ENCODE measurements around the gene SIGLEC1. TPM values are rescaled to one million over a fixed set of nuclear protein-coding genes. Genes with fewer than 3 reads are reported as not detected.
A peak's percentile ranks its signal among the peaks of the same experiment; 100 is the strongest.

Gene SIGLEC1
- total and polyA plus RNA-seq, 7 experiments from 2014 or later: 0.34 to 2.1 (median 1.1) TPM; not detected in 3

GRCh38 chr20:3673221-3674070 is 39.0 kb downstream of the SIGLEC1 start:
- no peak for ATAC-seq
- POLR2A ChIA-PET: no interaction called here
- H3K36me3 Mint-ChIP-seq: peaks cover 0 to 4% (median 0%) of the 10 kb centered on the region in 5 donors
- Histone ChIP-seq H3K9me3 (ENCODE audit: control insufficient read depth in 2 of 3, low read length in 3 of 3) (no peaks in the 10 kb centered on the region), H3K4me3 (ENCODE audit: low read length) (no peak overlapping the region), H3K4me1 (ENCODE audit: control insufficient read depth in 2 of 2, insufficient read depth in 2 of 2, low read length in 2 of 2) (no peaks in the 10 kb centered on the region), H3K27ac (ENCODE audit: low read depth, low read length) (no peak overlapping the region), H3K36me3 (ENCODE audit: control insufficient read depth in 2 of 3, insufficient read depth in 3 of 3, low read length in 3 of 3) (no peaks in the 10 kb centered on the region), H3K27me3 (ENCODE audit: control insufficient read depth in 2 of 2, insufficient read depth in 2 of 2, low read length in 2 of 2) (no peaks in the 10 kb centered on the region)
- peaks cover 0 to 9% (median 5%) of the 10 kb centered on the region in 7 donors for H3K4me1 Mint-ChIP-seq
- DNase-seq: no peak
- CTCF ChIA-PET: interaction anchor here (1.0 kb wide), 1 partner anchor 49 kb away, joined by 3 read pairs; no protein-coding TSS in a partner anchor
- peaks cover 28 to 66% (median 46%) of the 10 kb centered on the region in 5 donors for H3K27me3 Mint-ChIP-seq
- intact Hi-C loops (cut with micrococcal nuclease): no loop called here
- H3K4me3 Mint-ChIP-seq: no peak overlapping the region
- H3K9me3 Mint-ChIP-seq: peaks cover 0 to 2% (median 0%) of the 10 kb centered on the region in 11 donors
- H3K27ac Mint-ChIP-seq: no peak overlapping the region

- Histone ChIP-seq H3K4me3 (ENCODE audit: low read length) (no peak overlapping the region), H3K36me3 (ENCODE audit: control insufficient read depth in 2 of 3, insufficient read depth in 3 of 3, low read length in 3 of 3) (no peaks in the 10 kb centered on the region), H3K4me1 (ENCODE audit: control insufficient read depth in 2 of 2, insufficient read depth in 2 of 2, low read length in 2 of 2) (no peaks in the 10 kb centered on the region), H3K9me3 (ENCODE audit: control insufficient read depth in 2 of 3, low read length in 3 of 3) (no peaks in the 10 kb centered on the region), H3K27ac (ENCODE audit: low read depth, low read length) (no peak overlapping the region), H3K27me3 (ENCODE audit: control insufficient read depth in 2 of 2, insufficient read depth in 2 of 2, low read length in 2 of 2) (no peaks in the 10 kb centered on the region)
- POLR2A ChIA-PET: no interaction called here
- Mint-ChIP-seq H3K27me3 (peaks cover 28 to 63% (median 45%) of the 10 kb centered on the region in 5 donors), H3K9me3 (peaks cover 0 to 2% (median 0%) of the 10 kb centered on the region in 11 donors), H3K4me3 (no peak overlapping the region), H3K36me3 (peaks cover 0 to 4% (median 0%) of the 10 kb centered on the region in 5 donors), H3K4me1 (peaks cover 0 to 9% (median 5%) of the 10 kb centered on the region in 7 donors), H3K27ac (no peak overlapping the region)
- no peak for ATAC-seq
- intact Hi-C loops (cut with micrococcal nuclease): no loop called here
- CTCF ChIA-PET: interaction anchor here (1.0 kb wide), 1 partner anchor 50 kb away, joined by 3 read pairs; no protein-coding TSS in a partner anchor
- DNase-seq: no peak
Observed at GRCh38 chr20:3672547-3673171, 39.7 kb downstream of the SIGLEC1 start.

DNA sequence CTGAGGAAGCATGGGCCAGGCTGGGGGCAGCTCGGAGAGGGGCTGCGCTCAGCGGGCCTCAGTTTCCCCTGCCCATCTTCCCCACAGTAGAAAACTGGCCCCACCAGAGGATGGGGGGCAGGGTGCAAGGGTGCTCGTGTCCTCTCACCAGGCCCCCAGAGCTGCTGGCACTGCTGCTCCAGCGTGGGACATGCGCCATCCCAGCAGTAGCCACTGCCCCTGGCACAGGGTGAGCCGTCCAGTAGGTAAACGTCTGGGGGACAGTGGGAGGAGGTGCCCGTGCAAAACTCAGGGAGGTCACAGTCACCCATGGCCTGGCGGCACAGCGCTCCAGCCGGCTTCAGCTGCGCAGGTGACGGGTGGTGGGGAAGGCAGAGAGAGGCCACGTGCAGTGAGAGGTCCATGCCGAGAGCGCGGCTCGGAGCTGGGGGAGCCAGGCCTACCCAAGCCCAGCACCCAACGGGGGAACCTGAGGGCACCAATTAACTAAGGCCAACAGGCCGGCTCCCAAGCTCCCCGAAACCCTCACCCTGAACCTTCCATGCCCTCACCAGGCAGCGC is 40.3 kb downstream of the SIGLEC1 start:
- no peaks in the 10 kb centered on the region for H3K27me3 ChIP-seq (ENCODE audit: control insufficient read depth in 2 of 2, insufficient read depth in 2 of 2, low read length in 2 of 2)
- no peaks in the 10 kb centered on the region for H3K36me3 ChIP-seq (ENCODE audit: control insufficient read depth in 2 of 3, insufficient read depth in 3 of 3, low read length in 3 of 3)
- H3K9me3 ChIP-seq (ENCODE audit: control insufficient read depth in 2 of 3, low read length in 3 of 3): no peaks in the 10 kb centered on the region
- no peak for DNase-seq
- H3K4me1 ChIP-seq (ENCODE audit: control insufficient read depth in 2 of 2, insufficient read depth in 2 of 2, low read length in 2 of 2): no peaks in the 10 kb centered on the region
- no peak for ATAC-seq
- Mint-ChIP-seq H3K36me3 (peaks cover 0 to 4% (median 0%) of the 10 kb centered on the region in 5 donors), H3K27me3 (peaks cover 28 to 64% (median 45%) of the 10 kb centered on the region in 5 donors), H3K9me3 (peaks cover 0 to 2% (median 0%) of the 10 kb centered on the region in 11 donors), H3K27ac (no peak overlapping the region), H3K4me3 (no peak overlapping the region), H3K4me1 (peaks cover 0 to 13% (median 8%) of the 10 kb centered on the region in 7 donors)
- intact Hi-C loops (cut with micrococcal nuclease): no loop called here
- ChIA-PET POLR2A (no interaction called here), CTCF (interaction anchor here (1.0 kb wide), 1 partner anchor 51 kb away, joined by 3 read pairs; no protein-coding TSS in a partner anchor)
- H3K27ac ChIP-seq (ENCODE audit: low read depth, low read length): no peak overlapping the region
- no peak overlapping the region for H3K4me3 ChIP-seq (ENCODE audit: low read length)

- Histone ChIP-seq H3K4me1 (ENCODE audit: control insufficient read depth in 2 of 2, insufficient read depth in 2 of 2, low read length in 2 of 2) (peaks cover 5% of the 10 kb centered on the region in 2 donors), H3K9me3 (ENCODE audit: control insufficient read depth in 2 of 3, low read length in 3 of 3) (no peaks in the 10 kb centered on the region), H3K4me3 (ENCODE audit: low read length) (no peak overlapping the region), H3K27me3 (ENCODE audit: control insufficient read depth in 2 of 2, insufficient read depth in 2 of 2, low read length in 2 of 2) (no peaks in the 10 kb centered on the region), H3K36me3 (ENCODE audit: control insufficient read depth in 2 of 3, insufficient read depth in 3 of 3, low read length in 3 of 3) (no peaks in the 10 kb centered on the region), H3K27ac (ENCODE audit: low read depth, low read length) (no peak overlapping the region)
- ATAC-seq (no peak), DNase-seq (no peak)
- H3K4me3 Mint-ChIP-seq: no peak overlapping the region
- no peak overlapping the region for H3K27ac Mint-ChIP-seq
- ChIA-PET CTCF (no interaction called here), POLR2A (no interaction called here)
- peaks cover 0 to 4% (median 0%) of the 10 kb centered on the region in 5 donors for H3K36me3 Mint-ChIP-seq
- intact Hi-C loops (cut with micrococcal nuclease): no loop called here
- peaks cover 23 to 58% (median 38%) of the 10 kb centered on the region in 5 donors for H3K27me3 Mint-ChIP-seq
- peaks cover 0 to 2% (median 0%) of the 10 kb centered on the region in 11 donors for H3K9me3 Mint-ChIP-seq
- peaks cover 4 to 20% (median 11%) of the 10 kb centered on the region in 7 donors for H3K4me1 Mint-ChIP-seq
Observed at GRCh38 chr20:3670945-3671344, 41.5 kb downstream of the SIGLEC1 start.

GRCh38 chr20:3670511-3670910 is 41.9 kb downstream of the SIGLEC1 start:
- intact Hi-C loops (cut with micrococcal nuclease): no loop called here
- Mint-ChIP-seq H3K4me3 (no peak overlapping the region), H3K27ac (no peak overlapping the region), H3K27me3 (peaks cover 20 to 57% (median 35%) of the 10 kb centered on the region in 5 donors), H3K4me1 (peaks cover 7 to 24% (median 15%) of the 10 kb centered on the region in 7 donors), H3K9me3 (peaks cover 0 to 1% (median 0%) of the 10 kb centered on the region in 11 donors), H3K36me3 (peaks cover 0 to 4% (median 0%) of the 10 kb centered on the region in 5 donors)
- peaks cover 7 to 8% of the 10 kb centered on the region in 2 donors for H3K4me1 ChIP-seq (ENCODE audit: control insufficient read depth in 2 of 2, insufficient read depth in 2 of 2, low read length in 2 of 2)
- ChIA-PET CTCF (no interaction called here), POLR2A (no interaction called here)
- no peaks in the 10 kb centered on the region for H3K36me3 ChIP-seq (ENCODE audit: control insufficient read depth in 2 of 3, insufficient read depth in 3 of 3, low read length in 3 of 3)
- no peaks in the 10 kb centered on the region for H3K27me3 ChIP-seq (ENCODE audit: control insufficient read depth in 2 of 2, insufficient read depth in 2 of 2, low read length in 2 of 2)
- no peaks in the 10 kb centered on the region for H3K9me3 ChIP-seq (ENCODE audit: control insufficient read depth in 2 of 3, low read length in 3 of 3)
- DNase-seq (no peak), ATAC-seq (no peak)
- no peak overlapping the region for H3K4me3 ChIP-seq (ENCODE audit: low read length)
- no peak overlapping the region for H3K27ac ChIP-seq (ENCODE audit: low read depth, low read length)

DNA sequence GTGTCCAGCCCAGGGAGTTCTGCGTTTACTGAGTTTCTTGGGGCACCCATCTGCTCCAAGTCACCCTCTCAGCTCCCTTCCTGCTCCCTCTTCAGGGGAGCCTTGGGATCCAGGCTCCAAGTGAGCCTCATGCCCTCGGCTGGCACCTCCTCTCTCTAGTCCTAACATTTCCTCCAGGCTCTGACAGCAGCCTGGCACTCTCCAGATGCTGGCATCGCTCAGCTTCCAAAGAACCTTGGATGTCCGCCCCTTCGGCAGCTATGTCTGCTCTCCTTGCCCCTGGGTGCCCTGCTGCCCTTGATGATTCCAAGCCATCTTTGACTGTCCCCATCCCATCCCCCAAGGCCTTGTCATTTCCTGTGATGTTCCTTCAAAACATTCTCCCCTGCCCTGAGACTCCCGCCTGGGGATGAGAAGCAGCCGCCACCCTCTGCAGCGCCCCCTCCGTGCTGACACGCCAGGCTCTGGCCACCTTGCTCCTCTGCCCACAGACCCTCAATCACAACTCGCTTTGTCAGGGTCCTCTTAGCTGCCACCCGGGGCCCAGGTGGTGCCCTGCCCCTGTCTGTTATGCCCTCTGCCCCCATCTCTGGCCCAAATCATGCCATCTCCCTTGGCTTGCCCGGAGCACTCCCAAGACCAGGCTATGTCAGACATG is 42.6 kb downstream of the SIGLEC1 start:
- H3K4me1 Mint-ChIP-seq: peaks cover 7 to 27% (median 17%) of the 10 kb centered on the region in 7 donors
- CTCF ChIA-PET: no interaction called here
- POLR2A ChIA-PET: no interaction called here
- H3K27ac Mint-ChIP-seq: peak overlapping the region in 1 of 9 donors; percentile 43
- H3K9me3 Mint-ChIP-seq: no peaks in the 10 kb centered on the region
- Histone ChIP-seq H3K4me1 (ENCODE audit: control insufficient read depth in 2 of 2, insufficient read depth in 2 of 2, low read length in 2 of 2) (peaks cover 7 to 11% of the 10 kb centered on the region in 2 donors), H3K4me3 (ENCODE audit: low read length) (no peak overlapping the region), H3K36me3 (ENCODE audit: control insufficient read depth in 2 of 3, insufficient read depth in 3 of 3, low read length in 3 of 3) (no peaks in the 10 kb centered on the region), H3K27me3 (ENCODE audit: control insufficient read depth in 2 of 2, insufficient read depth in 2 of 2, low read length in 2 of 2) (no peaks in the 10 kb centered on the region), H3K27ac (ENCODE audit: low read depth, low read length) (no peak overlapping the region), H3K9me3 (ENCODE audit: control insufficient read depth in 2 of 3, low read length in 3 of 3) (no peaks in the 10 kb centered on the region)
- H3K4me3 Mint-ChIP-seq: no peak overlapping the region
- DNase-seq (no peak), ATAC-seq (no peak)
- H3K27me3 Mint-ChIP-seq: peaks cover 14 to 51% (median 28%) of the 10 kb centered on the region in 5 donors
- peaks cover 0 to 4% (median 0%) of the 10 kb centered on the region in 5 donors for H3K36me3 Mint-ChIP-seq
- intact Hi-C loops (cut with micrococcal nuclease): no loop called here
